ENCODE results near the gene CHRNB4.

The CHRNB4 gene

GRCh38 chr15:78662028-78662427, 21.0 kb upstream of the CHRNB4 start:
- Histone ChIP-seq H3K36me3 (ENCODE audit: control insufficient read depth, low read length) (no peaks in the 10 kb centered on the region), H3F3A (ENCODE audit: control insufficient read depth, insufficient read depth) (no peaks in the 10 kb centered on the region), H3K4me2 (ENCODE audit: low read length) (no peak overlapping the region), H3K27me3 (ENCODE audit: control insufficient read depth, low read length) (peaks cover 12% of the 10 kb centered on the region; the same call in 1 of the 2 replicates), H3K79me2 (ENCODE audit: control insufficient read depth, low read length) (no peaks in the 10 kb centered on the region), H3K27ac (ENCODE audit: low read depth, low read length) (no peak overlapping the region), H4K20me1 (ENCODE audit: control insufficient read depth, insufficient read depth, low read depth, low read length) (no peaks in the 10 kb centered on the region), H3K4me1 (ENCODE audit: control insufficient read depth, low read length) (peaks cover 8% of the 10 kb centered on the region), H3K9me3 (ENCODE audit: control insufficient read depth, insufficient read depth, low read length) (no peaks in the 10 kb centered on the region), H3K9me2 (replicated peaks; ENCODE audit: control insufficient read depth, low read length) (no peaks in the 10 kb centered on the region), H3K4me3 (ENCODE audit: low read length) (no peak overlapping the region)
- TF ChIP-seq CTCF (IDR thresholded peaks at IDR 0.05; ENCODE audit: low read depth, low read length, poor library complexity, severe bottlenecking) (no peak), EZH2phosphoT487 (IDR thresholded peaks at IDR 0.05; ENCODE audit: borderline replicate concordance, low read length) (no peak)

GRCh38 chr15:78661001-78661400, 20.0 kb upstream of the CHRNB4 start:
- Histone ChIP-seq H3K4me1 (ENCODE audit: control insufficient read depth, low read length) (peaks cover 8% of the 10 kb centered on the region), H3K4me3 (ENCODE audit: low read length) (no peak overlapping the region), H3K9me3 (ENCODE audit: control insufficient read depth, insufficient read depth, low read length) (no peaks in the 10 kb centered on the region), H3K27me3 (ENCODE audit: control insufficient read depth, low read length) (peaks cover 9% of the 10 kb centered on the region; the same call in 1 of the 2 replicates), H3K9me2 (replicated peaks; ENCODE audit: control insufficient read depth, low read length) (no peaks in the 10 kb centered on the region), H3F3A (ENCODE audit: control insufficient read depth, insufficient read depth) (no peaks in the 10 kb centered on the region), H3K36me3 (ENCODE audit: control insufficient read depth, low read length) (no peaks in the 10 kb centered on the region), H3K79me2 (ENCODE audit: control insufficient read depth, low read length) (no peaks in the 10 kb centered on the region), H4K20me1 (ENCODE audit: control insufficient read depth, insufficient read depth, low read depth, low read length) (no peaks in the 10 kb centered on the region), H3K27ac (ENCODE audit: low read depth, low read length) (no peak overlapping the region), H3K4me2 (ENCODE audit: low read length) (no peak overlapping the region)
- TF ChIP-seq EZH2phosphoT487 (IDR thresholded peaks at IDR 0.05; ENCODE audit: borderline replicate concordance, low read length) (no peak), CTCF (IDR thresholded peaks at IDR 0.05; ENCODE audit: low read depth, low read length, poor library complexity, severe bottlenecking) (no peak)

GRCh38 chr15:78660584-78660983, 19.6 kb upstream of the CHRNB4 start:
- Histone ChIP-seq H3K4me3 (ENCODE audit: low read length) (no peak overlapping the region), H3K9me3 (ENCODE audit: control insufficient read depth, insufficient read depth, low read length) (no peaks in the 10 kb centered on the region), H3K4me2 (ENCODE audit: low read length) (no peak overlapping the region), H3K27me3 (ENCODE audit: control insufficient read depth, low read length) (peaks cover 5% of the 10 kb centered on the region; the same call in 1 of the 2 replicates), H3K36me3 (ENCODE audit: control insufficient read depth, low read length) (no peaks in the 10 kb centered on the region), H3K27ac (ENCODE audit: low read depth, low read length) (no peak overlapping the region), H3K79me2 (ENCODE audit: control insufficient read depth, low read length) (no peaks in the 10 kb centered on the region), H3K9me2 (replicated peaks; ENCODE audit: control insufficient read depth, low read length) (no peaks in the 10 kb centered on the region), H4K20me1 (ENCODE audit: control insufficient read depth, insufficient read depth, low read depth, low read length) (no peaks in the 10 kb centered on the region), H3F3A (ENCODE audit: control insufficient read depth, insufficient read depth) (no peaks in the 10 kb centered on the region), H3K4me1 (ENCODE audit: control insufficient read depth, low read length) (peaks cover 8% of the 10 kb centered on the region)
- no peak for TF ChIP-seq CTCF (IDR thresholded peaks at IDR 0.05; ENCODE audit: low read depth, low read length, poor library complexity, severe bottlenecking)
- TF ChIP-seq EZH2phosphoT487 (IDR thresholded peaks at IDR 0.05; ENCODE audit: borderline replicate concordance, low read length): no peak
